ENCODE data around the gene WDFY3.

WDFY3 gene

DNA sequence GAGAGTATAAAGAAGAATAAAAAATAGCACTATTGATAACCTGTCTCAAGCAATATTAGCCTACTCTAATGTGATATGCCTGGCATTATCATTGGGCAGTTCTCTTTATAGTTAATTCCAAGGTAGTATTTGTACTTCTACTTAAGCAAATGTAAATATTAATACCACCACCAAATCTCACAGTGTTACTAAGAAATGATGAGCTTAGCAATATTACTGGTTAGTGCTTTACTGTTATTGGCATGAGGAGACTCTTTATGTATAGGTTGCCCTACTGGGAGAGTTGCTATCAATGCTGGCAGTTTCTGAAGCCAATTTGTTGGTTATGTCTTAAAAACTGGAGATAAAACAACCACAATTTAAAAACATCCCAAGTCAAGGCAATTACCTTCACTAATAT, 227.9 kb downstream of the WDFY3 start:
- Histone ChIP-seq H3K4me2 (no peak overlapping the region), H3K9ac (no peak overlapping the region), H4K20me1 (no peaks in the 10 kb centered on the region), H3K27ac (no peak overlapping the region), H3K9me3 (no peaks in the 10 kb centered on the region), H3K27me3 (no peaks in the 10 kb centered on the region), H3K4me1 (no peaks in the 10 kb centered on the region), H3K36me3 (peaks cover 49% of the 10 kb centered on the region), H3K4me3 (no peak overlapping the region)
- TF ChIP-seq Cebpa-rat (IDR thresholded peaks at IDR 0.05) = no peak

DNA sequence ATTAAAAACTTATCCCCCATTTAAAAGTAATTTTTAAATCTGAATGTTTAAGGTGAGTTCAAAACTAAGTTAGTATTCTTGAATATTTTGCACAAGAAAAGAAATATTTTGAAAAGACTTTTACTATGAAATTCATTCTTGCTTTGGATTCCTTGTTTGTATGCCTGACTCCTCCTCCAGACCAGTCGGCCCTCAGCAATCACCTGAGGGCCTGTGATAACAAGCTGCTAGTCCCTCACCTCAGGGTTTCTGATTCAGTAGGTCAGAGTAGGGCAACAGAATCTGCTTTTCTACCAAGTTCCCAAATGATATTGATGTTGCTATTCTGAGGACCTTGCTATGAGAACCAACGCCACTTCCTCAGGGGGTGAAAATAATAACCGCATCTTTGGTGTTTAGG, 228.8 kb downstream of the WDFY3 start:
- TF ChIP-seq Cebpa-rat (IDR thresholded peaks at IDR 0.05) = no peak
- H3K4me2 ChIP-seq = no peak overlapping the region
- H3K27ac ChIP-seq = no peak overlapping the region
- no peaks in the 10 kb centered on the region for H3K9me3 ChIP-seq
- H3K4me3 ChIP-seq = no peak overlapping the region
- no peaks in the 10 kb centered on the region for H3K4me1 ChIP-seq
- H3K36me3 ChIP-seq = peaks cover 57% of the 10 kb centered on the region
- H3K9ac ChIP-seq = no peak overlapping the region
- H4K20me1 ChIP-seq = no peaks in the 10 kb centered on the region
- H3K27me3 ChIP-seq = no peaks in the 10 kb centered on the region

GRCh38 chr4:84734037-84734436, 232.5 kb downstream of the WDFY3 start:
- no peak overlapping the region for H3K27ac ChIP-seq
- peaks cover 38% of the 10 kb centered on the region for H3K36me3 ChIP-seq
- no peak overlapping the region for H3K4me3 ChIP-seq
- H4K20me1 ChIP-seq = no peaks in the 10 kb centered on the region
- H3K27me3 ChIP-seq = no peaks in the 10 kb centered on the region
- H3K9me3 ChIP-seq = no peaks in the 10 kb centered on the region
- H3K4me1 ChIP-seq = no peaks in the 10 kb centered on the region
- H3K4me2 ChIP-seq = no peak overlapping the region
- TF ChIP-seq Cebpa-rat (IDR thresholded peaks at IDR 0.05) = no peak
- H3K9ac ChIP-seq = no peak overlapping the region

DNA sequence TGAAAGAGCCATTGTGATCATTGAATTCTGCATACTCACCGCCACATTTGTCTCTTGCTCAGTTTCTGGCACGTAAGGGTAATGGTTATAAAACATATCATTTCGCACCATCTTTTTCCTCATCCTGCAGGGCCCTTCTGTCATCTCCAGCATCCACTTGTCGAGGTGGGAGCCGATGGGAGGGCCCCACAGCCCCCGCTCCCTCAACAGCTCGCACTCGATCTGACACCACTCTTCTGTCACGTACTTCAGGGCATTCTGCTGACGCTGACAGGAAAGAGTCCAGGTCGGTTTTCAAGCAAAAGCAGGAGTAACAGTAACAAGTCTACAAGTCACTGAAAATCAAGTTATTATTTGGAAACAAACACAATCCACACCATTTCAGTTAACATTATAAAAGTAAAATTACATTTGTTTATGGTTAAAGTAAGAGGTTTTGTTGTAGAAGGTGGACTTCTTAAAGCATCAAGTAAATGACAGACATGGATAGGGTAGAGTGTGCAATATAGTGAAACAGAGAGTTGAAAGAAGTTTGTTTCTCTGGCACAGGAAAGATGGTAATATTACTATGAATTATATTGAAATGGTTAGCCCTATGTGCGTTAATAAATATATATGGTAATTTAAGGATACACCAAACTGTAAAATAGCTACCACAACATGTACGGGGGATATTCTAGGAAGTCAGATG, 233.0 kb downstream of the WDFY3 start:
- Histone ChIP-seq H3K36me3 (peaks cover 33% of the 10 kb centered on the region), H3K9ac (no peak overlapping the region), H3K4me1 (no peaks in the 10 kb centered on the region), H3K9me3 (no peaks in the 10 kb centered on the region), H3K4me2 (no peak overlapping the region), H3K27me3 (no peaks in the 10 kb centered on the region), H3K4me3 (no peak overlapping the region), H3K27ac (no peak overlapping the region), H4K20me1 (no peaks in the 10 kb centered on the region)
- no peak for TF ChIP-seq Cebpa-rat (IDR thresholded peaks at IDR 0.05)

GRCh38 chr4:84730375-84730774, 236.1 kb downstream of the WDFY3 start:
- Histone ChIP-seq H3K27ac (no peak overlapping the region), H3K4me3 (no peak overlapping the region), H3K9ac (no peak overlapping the region), H3K4me2 (no peak overlapping the region), H3K9me3 (no peaks in the 10 kb centered on the region), H3K36me3 (peaks cover 21% of the 10 kb centered on the region), H3K4me1 (peaks cover 11% of the 10 kb centered on the region; the same call in 1 of the 2 replicates), H4K20me1 (no peaks in the 10 kb centered on the region), H3K27me3 (no peaks in the 10 kb centered on the region)
- no peak for TF ChIP-seq Cebpa-rat (IDR thresholded peaks at IDR 0.05)

- Histone ChIP-seq H3K4me1 (peaks cover 11% of the 10 kb centered on the region; the same call in 1 of the 2 replicates), H3K36me3 (peaks cover 20% of the 10 kb centered on the region), H3K4me2 (0 out of 2 replicates have a peak overlapping the region, but pooled peaks have one; percentile 2), H3K9me3 (no peaks in the 10 kb centered on the region), H3K27me3 (no peaks in the 10 kb centered on the region), H3K9ac (no peak overlapping the region), H3K27ac (no peak overlapping the region), H4K20me1 (no peaks in the 10 kb centered on the region), H3K4me3 (no peak overlapping the region)
- no peak for TF ChIP-seq Cebpa-rat (IDR thresholded peaks at IDR 0.05)
Measured at GRCh38 chr4:84727491-84727890, 239.0 kb downstream of the WDFY3 start.

DNA sequence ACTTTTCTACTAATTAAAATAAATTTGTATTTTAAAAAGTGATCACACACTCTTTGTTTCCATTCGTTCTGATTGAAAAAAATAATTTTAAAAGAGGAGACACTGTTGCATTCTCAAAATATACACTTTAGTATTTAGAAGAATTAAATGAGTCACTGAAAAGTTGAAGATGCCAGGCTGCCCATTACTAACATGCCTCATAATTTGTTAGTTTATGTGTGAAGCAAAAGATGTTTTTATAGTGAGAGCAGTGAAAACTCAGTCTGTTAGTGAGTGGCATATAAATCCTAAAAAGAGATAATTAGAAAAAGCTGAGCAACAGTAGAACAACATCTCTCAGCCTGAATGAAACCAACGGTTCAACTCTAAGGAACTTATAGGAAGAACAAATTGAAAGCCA, 240.1 kb downstream of the WDFY3 start:
- Histone ChIP-seq H3K36me3 (peaks cover 28% of the 10 kb centered on the region), H3K4me1 (peaks cover 11% of the 10 kb centered on the region; the same call in 1 of the 2 replicates), H3K4me2 (no peak overlapping the region), H3K27me3 (no peaks in the 10 kb centered on the region), H3K27ac (no peak overlapping the region), H3K9me3 (no peaks in the 10 kb centered on the region), H3K9ac (no peak overlapping the region), H3K4me3 (no peak overlapping the region), H4K20me1 (no peaks in the 10 kb centered on the region)
- no peak for TF ChIP-seq Cebpa-rat (IDR thresholded peaks at IDR 0.05)

DNA sequence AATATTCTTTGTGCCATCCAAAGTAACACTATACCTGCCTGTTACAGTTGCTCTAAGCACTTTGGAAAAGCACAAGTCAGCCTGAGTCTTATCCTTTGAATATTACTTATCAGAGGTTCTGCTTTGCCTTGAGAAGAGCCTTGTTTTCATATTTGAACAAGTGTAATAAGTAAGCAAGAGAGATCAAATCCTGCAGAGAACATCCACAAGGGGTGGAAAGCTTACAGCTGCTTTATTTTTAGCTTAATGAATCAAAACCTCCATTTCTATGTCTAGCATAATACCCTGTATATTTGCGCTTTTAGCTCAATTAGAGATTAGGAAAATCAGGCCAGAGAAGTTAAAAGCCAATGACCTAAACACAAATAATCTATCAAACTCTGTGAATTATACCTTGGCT, 243.8 kb downstream of the WDFY3 start:
- H3K4me2 ChIP-seq = no peak overlapping the region
- peaks cover 42% of the 10 kb centered on the region for H3K36me3 ChIP-seq
- H3K4me1 ChIP-seq = peaks cover 7% of the 10 kb centered on the region; the same call in 1 of the 2 replicates
- no peak overlapping the region for H3K4me3 ChIP-seq
- no peaks in the 10 kb centered on the region for H4K20me1 ChIP-seq
- H3K27me3 ChIP-seq = no peaks in the 10 kb centered on the region
- H3K9me3 ChIP-seq = no peaks in the 10 kb centered on the region
- H3K27ac ChIP-seq = no peak overlapping the region
- TF ChIP-seq Cebpa-rat (IDR thresholded peaks at IDR 0.05) = no peak
- no peak overlapping the region for H3K9ac ChIP-seq

GRCh38 chr4:84719115-84719514, 247.4 kb downstream of the WDFY3 start:
- no peak overlapping the region for H3K27ac ChIP-seq
- no peak for TF ChIP-seq Cebpa-rat (IDR thresholded peaks at IDR 0.05)
- no peaks in the 10 kb centered on the region for H3K4me1 ChIP-seq
- H3K9ac ChIP-seq = no peak overlapping the region
- peaks cover 52% of the 10 kb centered on the region for H3K36me3 ChIP-seq
- H3K9me3 ChIP-seq = no peaks in the 10 kb centered on the region
- H3K27me3 ChIP-seq = no peaks in the 10 kb centered on the region
- no peak overlapping the region for H3K4me2 ChIP-seq
- no peaks in the 10 kb centered on the region for H4K20me1 ChIP-seq
- no peak overlapping the region for H3K4me3 ChIP-seq

- no peak overlapping the region for H3K9ac ChIP-seq
- TF ChIP-seq Cebpa-rat (IDR thresholded peaks at IDR 0.05) = no peak
- H3K4me3 ChIP-seq = no peak overlapping the region
- H3K36me3 ChIP-seq = peaks cover 52% of the 10 kb centered on the region
- H4K20me1 ChIP-seq = no peaks in the 10 kb centered on the region
- no peaks in the 10 kb centered on the region for H3K27me3 ChIP-seq
- no peak overlapping the region for H3K27ac ChIP-seq
- no peaks in the 10 kb centered on the region for H3K4me1 ChIP-seq
- H3K4me2 ChIP-seq = no peak overlapping the region
- no peaks in the 10 kb centered on the region for H3K9me3 ChIP-seq
Measured at GRCh38 chr4:84718699-84719098, 247.8 kb downstream of the WDFY3 start.

DNA sequence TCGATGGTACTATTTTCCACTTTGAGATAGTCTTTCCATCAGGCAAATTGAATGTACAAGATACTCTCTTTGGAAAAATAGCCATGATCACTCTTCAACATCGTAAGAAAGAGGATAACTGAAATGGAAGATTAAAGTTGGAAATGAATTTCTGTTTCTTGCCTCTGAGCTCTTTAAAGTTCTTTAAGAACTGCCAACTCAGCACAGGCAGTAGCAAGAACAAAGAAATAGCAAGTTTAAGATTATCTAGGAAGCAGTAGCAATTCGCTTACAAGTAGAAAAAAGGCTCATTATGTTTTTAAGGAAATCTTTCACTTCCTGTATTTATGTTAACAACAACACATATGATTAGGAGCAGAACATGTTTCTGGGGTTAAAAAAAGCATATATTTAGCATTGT, 255.9 kb downstream of the WDFY3 start:
- H3K27me3 ChIP-seq = no peaks in the 10 kb centered on the region
- H3K36me3 ChIP-seq = peaks cover 71% of the 10 kb centered on the region

More for the DNA sequence above, 255.9 kb downstream of the WDFY3 start:
- Histone ChIP-seq H3K4me3 (no peak overlapping the region), H3K27ac (no peak overlapping the region), H3K4me2 (no peak overlapping the region), H3K9me3 (no peaks in the 10 kb centered on the region), H3K4me1 (no peaks in the 10 kb centered on the region), H4K20me1 (no peaks in the 10 kb centered on the region), H3K9ac (no peak overlapping the region)
- no peak for TF ChIP-seq Cebpa-rat (IDR thresholded peaks at IDR 0.05)

Data from BLaER1 (cell line).